SIG-M5 treated with dmso at 0.1 percent for 504 hours (cell line): ENCODE measurements around the gene SEC14L2.
A peak's percentile ranks its signal among the peaks of the same experiment; 100 is the strongest.
"Not testable (repeated sequence)": the region's sequence is repeated elsewhere in the genome, so short reads cannot be mapped to it uniquely, and the experiment has no call there.

Source experiments
- DNase-seq: peaks from one replicate; lab custom pipeline; 2025; ENCODE audit not compliant: unreplicated experiment; lab: John Stamatoyannopoulos, UW

SEC14L2 gene

GRCh38 chr22:30373331-30374325 lies 23.2 kb upstream of the SEC14L2 start:
- DNase-seq, result no peak

- no peak for DNase-seq
Observed at GRCh38 chr22:30375312-30375849, 21.4 kb upstream of the SEC14L2 start.

GRCh38 chr22:30380011-30380410 lies 16.8 kb upstream of the SEC14L2 start:
- no peak for DNase-seq

DNA sequence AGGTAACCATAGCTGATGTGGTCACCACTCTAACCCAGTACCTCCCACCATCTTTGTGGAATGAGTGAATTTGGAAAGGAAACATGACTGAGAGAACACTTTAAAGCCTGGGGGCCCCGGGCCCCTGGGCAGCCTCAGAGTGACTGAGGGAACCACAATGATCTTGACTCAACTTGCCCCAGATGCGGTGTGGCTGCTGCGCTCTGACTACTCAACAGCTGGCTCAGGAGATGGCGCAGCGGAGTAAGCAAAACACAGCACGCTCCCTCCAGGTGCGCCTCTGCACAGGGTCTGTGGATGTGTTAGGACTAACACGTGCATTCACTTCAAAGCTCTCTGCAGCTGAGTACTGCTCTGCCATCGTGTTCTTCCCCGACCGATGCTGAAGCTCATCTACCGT lies 15.6 kb upstream of the SEC14L2 start:
- DNase-seq, result no peak

DNA sequence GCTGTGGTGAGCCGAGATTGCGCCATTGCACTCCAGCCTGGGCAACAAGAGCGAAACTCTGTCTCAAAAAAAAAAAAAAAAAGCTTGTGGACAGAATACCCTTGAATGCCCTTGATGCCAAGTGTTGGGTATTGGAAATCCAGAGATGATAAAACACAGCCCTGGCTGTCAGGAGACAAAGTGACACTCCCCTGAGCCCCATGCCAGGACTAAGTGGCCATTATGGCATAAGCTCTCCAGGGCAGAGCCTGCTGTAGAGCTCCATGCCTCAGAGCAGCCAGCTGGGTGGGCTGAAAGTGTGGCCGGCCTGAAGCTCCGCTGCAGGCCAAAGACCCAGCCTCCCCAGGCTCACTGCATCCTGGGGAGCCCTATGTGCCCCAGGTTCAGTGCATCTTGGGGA lies 14.5 kb upstream of the SEC14L2 start:
- DNase-seq, result no peak

GRCh38 chr22:30383061-30383460 lies 13.8 kb upstream of the SEC14L2 start:
- no peak for DNase-seq

- no peak for DNase-seq
Observed at GRCh38 chr22:30385942-30386341, 10.9 kb upstream of the SEC14L2 start.

GRCh38 chr22:30386608-30386959 lies 10.2 kb upstream of the SEC14L2 start:
- no peak for DNase-seq

- peak; percentile 52 for DNase-seq
Observed at GRCh38 chr22:30386960-30387827, 9.6 kb upstream of the SEC14L2 start, which contains the start of gene RNF215. RNF215 (minus strand) TSS chr22:30387411; CDS start chr22:30387313, 98 bp downstream.

DNA sequence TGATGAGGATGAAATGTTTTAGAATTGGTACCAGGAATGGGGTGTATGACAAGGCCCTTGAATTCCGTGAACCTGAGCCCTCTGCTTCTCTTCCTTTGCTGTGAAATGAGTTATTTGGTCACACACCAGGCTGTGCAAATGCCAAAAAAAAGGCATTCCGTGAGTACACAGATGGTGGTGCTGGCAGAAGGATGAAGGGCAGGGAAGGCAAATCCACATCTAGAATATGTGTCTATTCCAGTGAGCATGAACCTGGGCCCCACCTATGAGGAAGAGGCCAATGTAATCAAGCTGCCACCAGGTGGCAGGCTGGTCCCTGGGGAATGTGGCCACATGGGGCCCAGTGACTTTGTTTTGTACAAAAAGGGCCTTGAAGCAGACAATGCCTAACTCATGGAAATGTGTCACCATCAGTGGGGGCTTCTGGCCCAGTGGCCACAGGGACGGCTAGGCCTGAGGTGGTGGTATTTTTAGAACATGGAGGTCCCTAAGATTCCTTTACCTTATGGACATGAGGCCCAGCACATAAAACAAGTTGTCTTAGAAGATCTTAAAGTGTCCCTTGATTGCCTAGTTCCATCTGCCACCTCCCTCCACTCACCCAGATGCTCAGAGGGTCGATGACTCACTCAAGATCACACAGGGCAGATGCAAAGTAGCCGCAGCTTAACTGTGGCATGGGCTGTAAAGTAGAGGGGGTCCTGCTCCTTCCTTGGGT lies 5.7 kb upstream of the SEC14L2 start:
- peak; percentile 57 for DNase-seq

DNA sequence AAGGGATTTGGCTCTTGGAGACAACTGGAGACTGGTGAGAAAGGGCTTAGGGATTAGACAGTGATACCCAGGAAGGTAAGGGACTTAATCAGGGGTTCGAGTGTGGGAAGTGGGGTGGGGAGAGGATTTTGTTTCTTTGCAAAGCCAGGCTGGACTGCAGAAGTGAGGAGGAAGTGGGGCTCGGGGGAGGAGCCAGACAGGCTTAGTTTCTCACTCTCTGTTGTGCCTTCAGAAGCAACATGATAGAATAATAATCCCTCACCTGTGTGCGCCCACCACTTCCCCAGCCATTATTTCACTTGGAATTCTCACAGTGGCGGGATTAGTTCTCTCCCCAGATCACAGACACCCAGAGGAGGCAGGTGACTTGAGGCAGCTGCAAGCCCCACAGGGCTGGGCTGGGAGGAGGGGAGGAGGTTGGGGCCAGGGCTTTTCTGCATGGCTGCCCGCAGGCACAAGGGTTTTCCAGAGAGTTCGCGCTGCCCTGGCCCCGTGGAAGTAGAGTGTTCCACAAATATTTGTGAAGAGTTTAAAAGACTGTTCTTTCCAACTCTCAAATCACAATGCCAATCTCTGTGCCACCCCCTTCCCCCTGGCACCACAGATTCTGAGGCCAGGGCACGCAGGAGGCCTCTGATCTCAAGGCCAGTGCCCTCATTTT lies 4.0 kb upstream of the SEC14L2 start:
- DNase-seq, result no peak

DNA sequence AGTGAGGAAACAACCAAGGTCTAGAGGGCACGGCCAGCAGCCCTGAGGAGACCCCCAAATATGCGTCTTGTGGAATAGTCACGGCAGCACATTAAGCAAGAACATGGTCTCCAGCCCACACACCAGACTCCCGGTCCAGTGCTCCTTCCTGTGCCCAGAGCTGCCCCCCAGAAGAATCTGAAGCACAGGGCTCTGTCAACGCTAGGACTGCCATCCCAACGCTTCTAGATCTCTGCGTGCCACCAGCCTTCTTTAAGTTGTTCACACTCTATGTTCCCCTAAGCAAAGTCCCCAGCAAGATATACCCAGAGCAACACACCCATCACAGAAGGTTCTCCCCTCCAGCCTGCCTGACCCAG lies 3.5 kb upstream of the SEC14L2 start:
- no peak for DNase-seq

DNA sequence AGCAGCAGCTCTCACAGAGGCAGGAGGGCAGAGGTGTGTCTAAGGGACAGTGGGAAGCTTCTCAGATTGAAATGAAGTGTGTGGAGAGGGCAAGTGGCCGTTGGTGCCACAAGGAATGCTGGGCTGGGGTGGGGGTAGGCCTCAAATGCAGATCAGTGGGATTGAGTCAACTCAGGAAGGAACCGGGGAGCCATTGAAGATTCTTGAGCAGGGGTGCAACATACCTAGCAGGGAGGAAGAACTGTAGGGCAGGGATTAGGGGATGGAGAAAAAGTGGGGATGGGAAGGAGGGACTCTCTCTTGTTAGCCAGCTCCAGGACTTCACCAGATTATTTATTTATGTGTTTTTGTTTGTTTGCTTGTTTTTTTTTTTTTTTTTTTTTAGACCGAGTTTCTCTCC lies 2.9 kb upstream of the SEC14L2 start:
- no peak for DNase-seq

DNA sequence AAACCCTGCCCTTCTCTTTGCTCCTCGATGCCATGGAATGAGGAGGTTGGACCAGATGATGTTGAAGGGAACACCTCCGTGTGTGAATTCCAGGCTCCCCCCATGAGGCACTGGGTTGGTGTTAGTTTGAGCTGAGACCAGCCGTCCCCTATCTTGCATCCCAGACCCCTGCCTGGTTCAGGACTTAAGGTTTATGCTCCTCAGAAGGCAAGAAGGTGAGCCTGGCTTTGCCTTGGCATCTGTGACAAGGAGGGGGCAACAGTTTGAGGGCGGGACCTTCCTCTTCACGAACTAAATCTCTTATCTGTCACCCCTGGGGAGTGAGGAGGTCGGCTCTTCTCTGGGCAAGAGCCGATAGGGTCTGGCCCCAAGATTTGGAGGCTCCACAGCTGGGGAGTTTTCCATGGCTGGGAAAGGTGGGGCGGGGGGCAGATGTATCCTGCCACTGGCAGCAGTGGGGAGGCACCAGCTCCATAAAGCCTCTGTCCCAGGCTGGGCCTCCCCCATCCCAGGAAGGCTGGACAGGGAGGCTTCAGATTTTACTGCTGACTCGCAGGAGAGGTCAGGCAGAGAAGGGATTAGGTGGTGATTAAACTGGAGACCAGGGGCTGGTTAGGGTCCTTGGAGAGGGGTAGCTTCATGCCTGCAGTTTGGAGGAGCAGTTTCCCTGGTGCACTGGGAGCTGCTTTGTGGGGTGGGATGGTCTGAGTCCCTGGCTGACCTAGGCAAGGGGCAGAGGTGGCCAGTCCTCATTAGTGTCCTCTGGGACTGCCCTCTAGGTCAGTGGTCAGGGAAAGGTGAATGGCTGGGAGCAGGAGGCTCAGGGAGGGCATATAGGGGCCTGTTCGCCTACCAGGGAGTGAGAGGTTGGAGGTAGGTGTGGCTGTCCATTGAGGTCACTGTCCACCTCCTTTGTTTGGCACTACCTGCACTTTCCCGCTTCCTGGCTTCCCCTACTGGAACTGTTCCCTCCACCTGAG lies 1.1 kb downstream of the SEC14L2 start:
- DNase-seq, result no peak

GRCh38 chr22:30398685-30399680 lies 2.2 kb downstream of the SEC14L2 start:
- no peak for DNase-seq

- no peak for DNase-seq
Observed at GRCh38 chr22:30399718-30400117, 2.9 kb downstream of the SEC14L2 start.

GRCh38 chr22:30400159-30400558 lies 3.3 kb downstream of the SEC14L2 start:
- DNase-seq, result no peak

DNA sequence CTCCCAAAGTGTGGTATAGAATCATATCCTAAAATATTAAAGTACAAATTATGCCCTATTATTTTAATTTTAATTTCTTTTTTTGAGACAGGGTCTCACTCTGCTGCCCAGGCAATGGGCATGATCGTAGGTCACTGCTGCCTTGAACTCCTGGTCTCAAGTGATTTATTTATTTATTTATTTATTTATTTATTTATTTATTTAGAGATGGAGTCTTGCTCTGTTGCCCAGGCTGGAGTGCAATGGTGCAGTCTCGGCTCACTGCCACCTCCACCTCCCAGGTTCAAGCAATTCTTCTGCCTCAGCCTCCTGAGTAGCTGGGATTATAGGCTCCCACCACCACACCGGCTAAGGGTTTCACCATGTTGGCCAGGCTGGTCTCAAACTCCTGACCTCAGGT lies 4.2 kb downstream of the SEC14L2 start:
- not testable (repeated sequence) for DNase-seq
